Endodermal cell (in vitro differentiated cells): ENCODE data around the gene MRS2. TPM values are rescaled to one million over a fixed set of nuclear protein-coding genes. Genes with fewer than 3 reads are reported as not detected.
"Not testable (repeated sequence)": the region's sequence is repeated elsewhere in the genome, so short reads cannot be mapped to it uniquely, and the experiment has no call there.

Experiments used
- DNase-seq: peaks from one replicate; pipeline ENCODE4 v3.0.0-alpha.2; 2017
- H3K27ac ChIP-seq: 2 replicates; pipeline ENCODE4 v1.5.1; 2013; ENCODE audit warnings: mild to moderate bottlenecking, low read depth, low read length, moderate library complexity
- H3K27me3 ChIP-seq: 2 replicates; pipeline ENCODE4 v1.6.1; 2013; ENCODE audit warnings: mild to moderate bottlenecking, low read length, moderate library complexity; ENCODE audit not compliant: insufficient read depth, control insufficient read depth, poor library complexity, severe bottlenecking
- H3K36me3 ChIP-seq: 2 replicates; pipeline ENCODE4 v1.7.0; 2013; ENCODE audit warnings: mild to moderate bottlenecking, low read length, moderate library complexity; ENCODE audit not compliant: control insufficient read depth, insufficient read depth
- H3K4me1 ChIP-seq: one replicate; pipeline ENCODE4 v1.7.0; 2013; ENCODE audit warnings: low read length; ENCODE audit not compliant: control insufficient read depth, insufficient read depth
- H3K4me3 ChIP-seq: 2 replicates; pipeline ENCODE4 v1.5.1; 2013; ENCODE audit warnings: mild to moderate bottlenecking, low read length, moderate library complexity
- H3K9ac ChIP-seq: 2 replicates; pipeline ENCODE4 v1.6.1; 2013; ENCODE audit warnings: mild to moderate bottlenecking, low read length, moderate library complexity; ENCODE audit not compliant: poor library complexity, severe bottlenecking; ENCODE audit errors: extremely low read depth
- H3K9me3 ChIP-seq: 2 replicates; pipeline ENCODE4 v1.6.1; 2013; ENCODE audit warnings: mild to moderate bottlenecking, low read length, moderate library complexity; ENCODE audit not compliant: control insufficient read depth
- H3K27ac Mint-ChIP-seq: 2 replicates; pipeline ENCODE4 v1.8.0; 2020; ENCODE audit warnings: mixed read lengths
- H3K27me3 Mint-ChIP-seq: 2 replicates; pipeline ENCODE4 v1.8.0; 2021; ENCODE audit warnings: mild to moderate bottlenecking, mixed read lengths; ENCODE audit not compliant: insufficient read depth
- H3K36me3 Mint-ChIP-seq: 2 replicates; pipeline ENCODE4 v1.8.0; 2020; ENCODE audit warnings: low read depth, mixed read lengths
- H3K4me1 Mint-ChIP-seq: 2 replicates; pipeline ENCODE4 v1.8.0; 2020; ENCODE audit warnings: mixed read lengths
- H3K4me3 Mint-ChIP-seq: 2 replicates; pipeline ENCODE4 v1.8.0; 2020; ENCODE audit warnings: mild to moderate bottlenecking, moderate library complexity, mixed read lengths
- H3K9me3 Mint-ChIP-seq: 2 replicates; pipeline ENCODE4 v1.8.0; 2020; ENCODE audit warnings: mild to moderate bottlenecking, mixed read lengths
- CTCF ChIP-seq: fragments of 200-600 bp; sonication (generic); conservative IDR thresholded peaks from 2 replicates; pipeline ENCODE4 v1.5.0; 2021; ENCODE audit warnings: antibody characterized with exemption, mild to moderate bottlenecking
- WGBS, 2 experiments: methylation state at CpG; one replicate each; pipeline versions ENCODE4 v1.1.5 to v1.1.7; 2013; ENCODE audit warnings: missing lambda C conversion rate in 2 of 2, mixed read lengths in 1 of 2; ENCODE audit not compliant: insufficient coverage in 1 of 2, insufficient read length in 1 of 2; 5-methylcytosine and 5-hydroxymethylcytosine counted together
- total RNA-seq, 2 donors: library from RNA; stranded (reverse); fragmentation: NEBNext Ultra II Directional in 1 of 2; extraction: Animal tissue kit (Norgen Biotek cat#: 25700) in 1 of 2; gene quantifications; 2 replicates in 1 of 2; 3 replicates in 1 of 2; pipeline ENCODE4 v1.2.1, GENCODE V29; 2021

Gene MRS2
- total RNA-seq, 2 donors from 2014 or later = 45.4 to 51.8 TPM

GRCh38 chr6:24408719-24409410, 6.1 kb downstream of the MRS2 start:
- Histone ChIP-seq H3K4me3 (no peak overlapping the region), H3K4me1 (no peaks in the 10 kb centered on the region), H3K36me3 (peaks cover 89% of the 10 kb centered on the region), H3K9me3 (no peaks in the 10 kb centered on the region), H3K9ac (no peak overlapping the region), H3K27ac (no peak overlapping the region), H3K27me3 (no peaks in the 10 kb centered on the region)
- no peak for TF ChIP-seq CTCF
- Mint-ChIP-seq H3K36me3 (peaks cover 60% of the 10 kb centered on the region), H3K4me1 (peaks cover 20% of the 10 kb centered on the region), H3K4me3 (no peak overlapping the region), H3K27ac (no peak overlapping the region), H3K9me3 (no peaks in the 10 kb centered on the region), H3K27me3 (no peaks in the 10 kb centered on the region)
- 86 to 92% methylated on average over 2 of the region's 2 CpGs for WGBS, 2 experiments
- DNase-seq = no peak

GRCh38 chr6:24410622-24411021, 7.9 kb downstream of the MRS2 start:
- Mint-ChIP-seq H3K4me3 (no peak overlapping the region), H3K36me3 (peaks cover 61% of the 10 kb centered on the region), H3K27ac (no peak overlapping the region), H3K27me3 (no peaks in the 10 kb centered on the region), H3K4me1 (peaks cover 8% of the 10 kb centered on the region), H3K9me3 (no peaks in the 10 kb centered on the region)
- Histone ChIP-seq H3K27ac (no peak overlapping the region), H3K9ac (no peak overlapping the region), H3K36me3 (peaks cover 88% of the 10 kb centered on the region), H3K4me1 (no peaks in the 10 kb centered on the region), H3K4me3 (no peak overlapping the region), H3K9me3 (no peaks in the 10 kb centered on the region), H3K27me3 (no peaks in the 10 kb centered on the region)
- 92% methylated on average over 3 of the region's 3 CpGs; no CpG with 5 or more reads in 1 of the 2 experiments for WGBS, 2 experiments
- no peak for TF ChIP-seq CTCF
- no peak for DNase-seq

- Mint-ChIP-seq H3K4me1 (peaks cover 8% of the 10 kb centered on the region), H3K27me3 (no peaks in the 10 kb centered on the region), H3K9me3 (no peaks in the 10 kb centered on the region), H3K36me3 (peaks cover 73% of the 10 kb centered on the region), H3K27ac (no peak overlapping the region), H3K4me3 (no peak overlapping the region)
- H3K36me3 ChIP-seq = peaks cover 92% of the 10 kb centered on the region
- no peaks in the 10 kb centered on the region for H3K27me3 ChIP-seq
- H3K4me1 ChIP-seq = no peaks in the 10 kb centered on the region
- WGBS, 2 experiments = 93 to 100% methylated on average over 2 to 4 of the region's 4 CpGs
- no peak for DNase-seq
- no peak overlapping the region for H3K27ac ChIP-seq
- no peaks in the 10 kb centered on the region for H3K9me3 ChIP-seq
- H3K4me3 ChIP-seq = no peak overlapping the region
- no peak for TF ChIP-seq CTCF
- no peak overlapping the region for H3K9ac ChIP-seq
Observed at GRCh38 chr6:24412294-24412693, 9.6 kb downstream of the MRS2 start.

- not testable (repeated sequence) for H3K9me3 Mint-ChIP-seq, H3K4me3 ChIP-seq, H3K4me1 ChIP-seq, H3K9me3 ChIP-seq, H3K9ac ChIP-seq, H3K27ac Mint-ChIP-seq, H3K4me1 Mint-ChIP-seq, DNase-seq, H3K27ac ChIP-seq, H3K27me3 Mint-ChIP-seq, H3K27me3 ChIP-seq, H3K4me3 Mint-ChIP-seq
- WGBS, 2 experiments = 91 to 96% methylated on average over 10 to 15 of the region's 15 CpGs
- H3K36me3 Mint-ChIP-seq = peaks cover 68% of the 10 kb centered on the region
- H3K36me3 ChIP-seq = peaks cover 92% of the 10 kb centered on the region
Observed at GRCh38 chr6:24414531-24414930, 11.8 kb downstream of the MRS2 start.
